Suppressor macrophage (primary cell): ENCODE measurements around the gene DDX11.
A peak's percentile ranks its signal among the peaks of the same experiment; 100 is the strongest.
"Not testable (repeated sequence)": the region's sequence is repeated elsewhere in the genome, so short reads cannot be mapped to it uniquely, and the experiment has no call there.

Experiments used
- DNase-seq, 4 experiments: peaks; one replicate each; pipeline ENCODE4 v3.0.0-alpha.2; 2020 to 2022
- total RNA-seq, 17 experiments: gene quantifications; one replicate each; lab custom pipeline; 2026; ENCODE audit warnings: mixed read lengths in 6 of 17, inconsistent platforms in 3 of 17; lab: John Stamatoyannopoulos, UW

Gene DDX11
- 3.6 to 32.1 (median 13.7) reads per million in 17 experiments for total RNA-seq

DNA sequence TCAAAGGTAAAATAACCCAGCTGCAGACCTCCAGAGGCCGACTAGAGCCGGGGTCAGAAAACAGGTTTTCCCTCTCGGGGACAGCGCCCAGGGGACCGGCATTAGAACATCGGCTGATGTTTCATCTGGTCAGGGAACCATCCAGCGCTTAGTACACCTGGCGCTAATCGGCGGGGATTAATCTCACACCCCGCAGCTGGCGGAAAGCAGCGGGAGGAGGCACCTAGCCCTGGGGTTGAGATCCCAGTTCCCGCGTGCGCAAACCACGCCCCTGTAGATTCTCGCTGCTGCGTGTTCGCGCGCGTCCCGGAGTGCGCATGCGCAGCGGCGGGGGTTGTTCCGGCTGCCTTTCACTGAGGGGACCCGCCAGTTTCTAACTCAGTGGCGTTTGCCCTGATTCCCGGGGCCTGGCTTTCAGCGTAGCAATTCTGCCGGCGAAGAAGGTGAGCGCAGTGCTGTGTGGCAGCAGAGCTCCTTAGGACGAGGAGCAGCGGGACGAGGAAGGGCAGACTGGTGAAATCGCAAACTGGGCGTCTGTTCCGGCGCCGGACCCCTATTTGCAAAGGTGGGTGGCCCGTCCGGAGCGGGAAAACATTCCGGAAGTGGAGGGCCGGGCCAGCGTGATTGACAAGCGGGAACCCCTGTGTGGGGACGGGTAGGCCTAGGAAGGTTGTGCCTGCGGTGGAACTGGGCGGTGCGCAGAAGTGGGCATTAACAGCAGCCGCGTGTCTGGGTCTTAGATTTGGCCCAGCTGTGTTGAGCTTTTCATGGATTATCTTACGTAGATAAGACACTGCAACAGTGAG, at the start of gene DDX11:
TSS of gene DDX11 (plus strand) at position 334 of the 806 bp plus-strand sequence. CDS start 4,534 bp downstream, outside the sequence.
- peak; percentile 89 to 94 (median 90) for DNase-seq

DNA sequence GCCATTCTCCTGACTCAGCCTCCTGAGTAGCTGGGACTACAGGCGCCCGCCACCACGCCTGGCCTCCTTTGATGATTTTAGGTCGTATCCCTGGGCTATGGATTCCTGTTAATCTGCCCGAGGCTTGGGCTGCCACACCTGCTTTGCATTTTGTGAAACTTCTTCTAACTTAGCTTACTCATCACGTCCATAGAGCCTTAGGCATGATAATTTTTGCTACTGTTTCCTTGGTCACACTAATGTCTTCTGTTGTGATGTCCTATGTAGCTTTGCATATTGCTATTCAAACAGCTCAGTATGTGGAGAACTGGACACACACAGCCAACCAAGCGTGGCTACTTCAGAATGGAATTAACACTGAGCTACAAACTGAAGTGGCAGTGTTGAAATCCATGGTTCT, 47.5 kb upstream of the DDX11 start:
- no peak for DNase-seq

DNA sequence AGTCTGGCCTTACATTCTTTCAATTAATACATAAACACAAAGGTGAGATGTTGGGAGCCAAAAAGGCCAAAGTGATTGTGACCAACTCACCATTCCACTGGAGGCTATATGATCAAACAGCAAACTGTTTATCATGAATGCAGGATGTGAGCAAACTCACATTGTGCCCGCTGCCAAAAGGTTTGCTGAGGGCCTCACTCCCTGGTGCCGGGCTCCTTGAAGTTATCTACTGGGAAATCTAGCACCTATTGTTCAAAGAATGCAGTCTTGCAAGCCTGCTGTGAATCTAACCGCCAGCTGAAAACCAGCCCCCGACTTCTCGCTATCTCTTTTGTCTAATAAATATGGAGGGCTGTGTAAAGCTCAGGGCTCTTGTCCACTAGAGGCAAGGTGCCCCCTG, 46.7 kb upstream of the DDX11 start:
- not testable (repeated sequence) for DNase-seq

DNA sequence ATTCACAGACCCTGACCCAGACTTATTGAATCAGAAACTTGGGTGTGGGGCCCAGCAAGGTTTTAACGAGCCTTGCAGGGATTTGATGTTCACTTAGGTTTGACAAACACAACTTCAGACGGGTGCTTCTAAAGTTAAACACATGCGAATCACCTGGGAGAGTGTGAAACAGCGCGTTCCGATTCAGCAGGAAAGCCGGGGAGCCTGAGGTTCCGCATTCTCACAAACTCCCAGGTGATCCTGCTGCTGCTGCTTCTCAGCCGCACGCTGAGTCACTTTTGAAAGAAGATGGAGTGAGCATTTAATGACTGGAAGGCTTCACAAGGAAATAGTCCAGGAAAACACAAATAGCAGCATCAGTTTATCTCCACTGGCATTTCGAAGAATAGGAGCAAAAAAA, 44.2 kb upstream of the DDX11 start:
- DNase-seq, result no peak

DNA sequence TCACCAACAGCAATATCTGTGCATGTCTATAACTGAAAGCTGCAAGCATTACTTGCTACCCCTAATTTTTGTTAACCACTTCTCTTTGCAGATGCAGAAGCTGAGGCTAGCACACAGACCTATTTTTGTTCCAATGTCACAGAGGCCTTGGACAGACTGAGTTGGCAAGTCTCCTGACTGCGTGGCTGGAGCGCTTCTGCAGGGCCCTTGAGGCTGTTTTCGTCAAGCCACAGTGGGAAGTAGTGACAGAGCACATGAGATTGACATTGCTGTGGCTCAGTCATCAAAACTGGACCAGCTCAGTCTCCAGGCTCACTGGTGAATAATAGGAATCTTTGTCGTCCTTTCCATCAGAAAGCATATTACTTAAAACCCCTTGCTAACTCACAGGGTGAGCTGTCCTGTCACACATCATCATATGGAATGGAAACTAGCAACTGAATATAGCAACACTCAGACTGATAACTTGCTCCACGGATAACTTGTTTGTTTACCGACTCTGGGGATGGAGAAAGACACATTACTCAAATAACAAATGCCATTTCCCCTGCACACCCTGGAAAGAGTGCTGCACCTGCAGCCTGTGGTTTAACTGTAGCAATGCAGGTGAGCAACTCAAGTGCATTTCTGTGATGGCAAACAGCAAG, 43.6 kb upstream of the DDX11 start:
- peak; percentile 51 to 73 (median 66) for DNase-seq

DNA sequence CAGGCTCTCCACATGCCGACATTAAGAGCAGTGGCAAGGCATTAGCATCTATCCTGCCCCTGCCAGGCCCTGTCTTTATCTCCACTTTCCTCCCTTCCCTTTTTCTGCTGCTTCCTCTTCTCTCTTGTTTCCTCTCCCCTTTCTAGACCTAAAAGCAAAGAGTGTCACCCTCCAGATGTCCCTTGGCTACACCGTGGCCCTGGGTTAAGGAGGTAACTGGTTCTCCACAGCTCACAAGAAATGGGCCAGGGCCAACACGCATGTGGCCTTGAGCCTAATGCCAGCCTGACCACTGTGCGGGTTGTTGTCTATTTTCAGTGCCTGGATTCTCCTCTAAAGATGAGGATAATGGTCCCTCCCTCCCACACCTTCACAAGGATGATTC, 41.7 kb upstream of the DDX11 start:
- no peak for DNase-seq

DNA sequence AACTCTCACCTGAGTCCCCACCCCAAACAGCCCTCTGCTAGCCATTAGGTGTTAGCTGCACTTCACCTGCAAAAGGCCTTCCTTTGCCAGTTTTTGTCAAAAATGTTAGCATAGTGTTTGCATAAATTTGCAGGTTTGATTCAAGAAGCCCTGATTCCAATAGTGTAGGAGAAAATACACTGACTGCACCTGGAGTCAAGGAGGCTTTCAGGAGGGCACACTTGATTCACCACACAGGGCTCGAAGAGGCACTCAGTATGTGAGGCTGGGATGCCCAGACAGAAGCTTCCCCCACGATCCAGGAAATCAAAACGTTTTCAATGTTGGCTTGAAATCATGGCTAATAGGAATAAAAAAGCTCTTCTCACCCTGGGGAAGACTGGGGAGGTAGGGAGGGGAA, 40.5 kb upstream of the DDX11 start:
- DNase-seq, result no peak

DNA sequence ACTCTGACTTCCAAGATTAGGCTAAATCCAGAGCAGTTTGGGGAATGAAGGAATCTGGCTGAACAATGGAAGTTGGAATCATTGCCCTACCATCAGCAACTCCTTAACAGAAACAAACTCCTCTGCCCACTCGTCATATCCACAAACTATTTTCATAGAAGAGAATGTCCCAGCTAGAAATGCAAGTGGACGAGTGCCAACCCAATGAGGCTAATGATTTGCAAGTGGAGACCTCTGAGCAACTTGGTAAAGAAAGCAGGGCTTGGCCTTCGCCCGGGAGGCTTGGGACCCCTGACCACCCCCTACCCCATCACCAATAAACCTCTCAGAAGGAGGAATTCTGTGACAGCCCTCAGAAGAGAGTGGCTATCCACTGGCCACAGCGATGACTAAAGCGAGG, 40.0 kb upstream of the DDX11 start:
- no peak for DNase-seq

DNA sequence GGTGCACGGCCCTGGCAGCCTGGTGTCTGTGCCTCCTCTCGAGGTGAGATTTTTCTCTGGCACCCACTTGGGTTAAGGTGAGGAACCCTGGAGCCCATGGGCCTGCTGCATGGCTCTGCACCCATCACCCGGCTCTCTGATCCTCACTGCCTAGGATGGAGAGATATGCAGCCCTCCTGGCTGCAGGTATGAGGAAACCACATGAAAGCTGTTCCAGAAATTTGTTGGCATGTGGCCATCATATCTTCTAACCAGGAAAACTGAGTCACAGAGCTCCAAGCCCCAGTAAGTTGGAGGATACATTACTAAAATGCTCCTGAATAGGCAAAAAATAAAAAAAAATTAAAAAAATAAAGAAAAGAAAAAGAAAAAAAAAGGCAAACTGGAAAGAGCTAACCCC, 39.3 kb upstream of the DDX11 start:
- DNase-seq, result no peak

DNA sequence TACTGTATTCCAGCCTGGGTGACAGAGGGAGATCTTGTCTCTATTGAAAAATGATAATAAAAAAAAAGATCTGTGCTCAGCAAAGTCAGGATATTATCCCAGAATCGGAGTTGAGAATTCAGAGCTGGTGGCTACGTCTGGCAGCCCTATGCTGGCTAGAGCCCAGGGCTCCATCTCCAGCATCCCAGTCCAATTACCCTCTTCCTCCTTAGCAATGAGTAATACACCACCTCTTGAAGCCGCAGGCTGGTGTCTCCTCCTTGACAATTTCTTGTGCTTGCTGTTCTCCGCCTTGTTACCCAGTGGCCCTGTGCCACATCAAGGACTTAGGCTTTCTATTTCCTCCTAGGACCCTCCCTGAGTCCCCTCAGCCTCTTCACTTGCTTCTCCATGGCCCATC, 38.4 kb upstream of the DDX11 start:
- DNase-seq, result no peak

DNA sequence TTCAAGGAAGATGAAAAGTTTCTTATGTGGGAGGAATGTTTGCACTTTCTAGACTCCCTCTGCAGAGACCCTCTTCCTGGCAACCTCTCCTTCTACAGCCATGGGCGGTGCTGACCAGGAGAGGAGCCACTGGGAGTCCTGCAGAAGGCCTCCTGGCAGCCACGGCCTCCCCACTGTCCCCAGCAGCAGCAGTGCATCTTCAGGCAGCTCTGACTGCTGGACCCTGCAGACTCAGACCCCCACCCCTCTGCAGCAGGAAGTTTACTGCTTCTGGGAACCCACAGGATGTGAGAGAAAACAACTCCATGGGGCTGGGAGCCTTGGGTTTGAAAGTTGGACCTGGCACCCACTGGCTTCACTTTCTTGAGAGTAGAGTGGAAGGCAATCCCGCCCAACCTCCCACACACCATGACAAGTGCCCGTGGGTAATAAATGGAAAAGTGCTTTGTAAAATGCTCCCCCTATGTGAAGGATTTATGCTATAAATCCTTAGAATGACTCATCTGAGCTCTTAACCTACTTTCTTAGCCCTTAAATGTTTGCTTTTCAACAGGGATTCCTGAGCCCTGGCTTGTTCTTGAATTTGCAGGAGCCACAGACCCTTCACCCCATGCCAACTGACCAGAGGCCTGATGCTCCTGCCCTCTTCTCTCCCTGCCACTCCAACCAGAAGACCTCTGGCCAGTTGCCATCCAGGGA, 37.5 kb upstream of the DDX11 start:
- no peak for DNase-seq

DNA sequence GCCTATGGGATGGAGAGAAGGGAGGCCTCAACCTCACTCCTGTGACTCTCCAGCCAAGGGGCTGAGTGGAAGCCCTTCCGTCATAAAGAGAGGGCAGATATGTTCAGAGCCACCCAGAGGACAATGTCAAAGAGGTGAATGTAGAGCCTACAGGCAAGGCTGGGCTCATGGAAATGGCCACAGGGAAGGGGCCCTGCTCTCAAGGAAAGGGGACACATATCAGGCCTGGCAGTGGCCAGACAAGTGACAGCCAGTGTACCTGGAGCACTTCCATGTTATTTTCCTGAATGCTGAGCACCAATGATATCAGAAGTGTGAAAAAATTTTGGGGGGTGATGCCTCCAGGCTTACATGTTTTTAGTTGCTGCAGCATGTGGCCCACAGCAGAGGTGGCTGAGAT, 36.6 kb upstream of the DDX11 start:
- no peak for DNase-seq

DNA sequence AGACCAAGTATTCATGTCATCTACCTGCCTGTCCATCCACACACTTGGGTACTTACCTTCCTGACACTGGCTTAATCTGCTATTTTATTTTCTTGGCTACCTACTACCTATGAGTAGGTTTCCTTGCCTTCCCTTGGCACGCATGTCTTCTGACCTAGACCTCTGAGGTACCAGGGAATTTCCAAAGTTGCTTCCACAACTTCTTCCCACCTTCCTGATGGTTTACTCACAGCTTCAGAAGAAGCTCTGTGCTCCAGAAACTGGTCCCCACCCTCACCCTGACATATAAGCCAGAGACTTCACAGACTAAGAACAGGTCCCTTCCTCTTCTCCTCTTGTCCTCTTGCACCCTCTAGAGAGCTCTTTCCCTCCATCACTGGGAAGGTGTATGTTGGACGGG, 35.7 kb upstream of the DDX11 start:
- no peak for DNase-seq

DNA sequence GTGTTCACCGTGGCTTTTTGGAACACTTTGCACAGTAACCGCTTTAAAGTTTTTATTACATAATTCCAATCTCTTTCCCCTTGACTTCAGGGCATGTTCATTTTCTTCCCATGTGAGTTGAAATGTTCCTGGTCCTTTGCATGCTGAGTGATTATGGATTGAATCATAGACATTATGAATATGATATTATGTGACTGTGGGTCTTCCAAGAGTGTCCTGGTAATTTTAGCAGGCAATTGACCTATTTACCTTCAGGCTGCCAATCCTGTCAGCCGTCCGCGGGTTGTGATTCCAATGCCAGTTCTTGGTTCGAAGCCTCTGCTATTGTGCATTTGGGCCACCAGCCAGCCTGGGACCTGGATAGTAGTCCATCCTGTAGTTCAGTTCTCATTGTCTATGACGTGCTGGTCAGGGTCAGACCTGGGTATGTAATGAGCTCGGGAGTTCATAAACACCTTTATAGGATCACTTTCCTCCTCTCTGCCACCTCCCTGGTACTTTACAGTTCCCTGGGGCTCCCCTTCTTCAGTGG, 32.6 kb upstream of the DDX11 start:
- no peak for DNase-seq

DNA sequence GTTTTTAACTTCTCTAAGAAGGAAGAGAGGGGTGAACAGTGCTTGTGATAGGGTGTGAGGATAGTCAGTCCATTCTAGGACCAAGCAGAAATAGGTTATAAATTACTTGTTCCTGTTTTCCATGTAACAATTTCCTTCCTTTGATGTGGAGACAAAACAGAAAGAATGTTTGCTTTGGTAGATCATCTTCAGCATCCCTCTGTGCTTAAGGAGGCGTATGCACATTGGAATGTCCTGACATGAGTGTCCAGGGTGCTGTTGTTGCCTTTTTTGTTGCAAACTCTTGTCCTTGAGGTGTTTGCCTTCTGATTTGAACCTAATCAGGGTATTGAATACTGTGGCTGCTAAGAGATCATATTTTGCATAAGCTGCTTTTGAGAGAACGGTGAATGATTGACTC, 23.5 kb upstream of the DDX11 start:
- not testable (repeated sequence) for DNase-seq

DNA sequence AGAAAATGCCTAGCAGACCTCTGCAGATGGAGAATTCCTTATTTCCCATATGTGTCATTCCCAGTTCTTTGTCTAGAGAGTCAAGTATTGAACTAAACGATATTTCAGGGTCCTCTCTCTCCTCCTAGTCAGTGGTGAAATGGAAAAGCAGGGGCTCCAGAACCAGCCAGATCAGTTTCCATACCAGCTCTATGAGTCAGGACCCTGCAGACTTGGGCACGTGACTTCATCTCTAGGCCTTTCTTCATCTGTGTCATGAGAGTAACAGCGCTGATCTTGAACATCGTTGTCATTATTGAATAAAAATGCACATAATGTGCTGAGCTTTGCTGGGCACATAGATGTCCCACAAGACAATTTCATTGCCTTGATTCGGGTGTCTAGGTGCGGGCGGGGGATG, 23.1 kb upstream of the DDX11 start:
- DNase-seq, result not testable (repeated sequence)

DNA sequence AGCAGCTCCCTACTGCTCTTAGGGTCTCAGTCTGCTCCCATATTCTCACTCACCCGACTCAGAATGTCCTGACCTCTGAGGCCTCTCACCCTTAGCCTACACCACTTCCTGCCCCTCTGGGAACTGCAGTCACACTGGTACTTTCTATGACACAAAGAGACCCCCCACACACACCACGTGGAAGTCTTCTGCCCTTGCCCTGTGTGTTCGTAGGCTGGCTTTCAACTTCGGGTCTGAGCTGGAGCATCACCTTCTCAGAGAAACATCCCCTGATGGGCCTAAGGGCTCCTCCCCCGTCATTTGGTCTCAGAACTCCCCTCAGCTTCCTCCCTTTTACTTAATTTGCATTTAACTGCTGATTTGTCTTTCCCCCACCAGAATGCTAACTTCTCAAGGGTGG, 22.0 kb upstream of the DDX11 start:
- peak in 3 of 4 experiments; percentile 8 to 20 (median 13) for DNase-seq

DNA sequence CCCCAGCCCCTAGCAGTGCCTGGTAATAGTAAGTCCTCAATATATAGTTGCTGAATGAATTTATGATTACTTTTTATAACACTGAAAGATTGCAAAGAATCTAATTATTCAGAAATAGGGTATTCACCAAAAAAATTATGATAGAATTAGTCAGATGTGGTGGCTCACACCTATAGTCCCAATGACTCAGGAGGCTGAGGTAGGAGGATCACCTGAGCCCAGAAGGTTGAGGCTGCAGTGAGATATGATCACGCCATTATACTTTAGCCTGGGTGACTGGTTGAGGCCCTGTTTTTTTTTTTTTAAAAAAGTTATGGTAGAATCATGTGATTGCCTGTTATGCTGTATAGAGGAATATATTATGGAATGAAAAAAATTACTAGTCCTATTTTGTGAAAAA, 21.5 kb upstream of the DDX11 start:
- not testable (repeated sequence) for DNase-seq

DNA sequence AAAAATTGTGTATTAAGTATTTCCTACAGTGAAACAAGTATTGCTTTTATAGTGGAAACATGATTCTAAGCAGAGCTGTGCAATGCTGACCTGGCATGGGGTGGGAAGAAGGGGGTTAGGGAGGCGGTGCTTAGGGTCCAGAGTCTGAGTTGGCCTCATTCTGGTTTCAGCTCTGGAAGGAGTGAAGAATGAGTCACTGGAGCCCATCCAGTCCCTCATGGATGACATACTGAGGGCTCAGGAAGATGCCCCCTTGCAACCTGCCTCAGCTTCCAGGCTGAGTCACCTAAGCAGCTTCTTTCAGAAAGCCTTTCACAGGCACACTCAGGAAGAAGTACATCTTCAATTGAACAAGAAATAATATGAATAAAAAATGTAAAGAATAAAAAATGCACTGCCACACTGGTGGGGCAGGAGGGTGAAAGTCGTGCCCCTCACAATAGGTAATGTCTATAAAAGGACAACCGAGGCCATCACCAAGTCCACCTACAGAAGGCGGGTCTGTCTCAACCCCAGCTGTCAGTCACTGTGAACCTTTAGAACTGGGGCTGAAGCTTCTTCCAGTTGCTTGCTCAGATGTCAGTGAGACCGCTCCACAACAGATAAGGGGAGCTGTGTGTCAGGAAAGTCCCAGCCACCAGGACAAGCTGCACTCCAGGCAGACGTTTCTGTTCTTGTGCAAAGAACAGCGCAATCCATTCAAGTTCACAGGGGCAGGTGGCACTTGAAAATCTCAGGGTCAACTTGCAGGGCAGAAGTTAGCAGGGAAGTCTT, 20.8 kb upstream of the DDX11 start:
- DNase-seq, result not testable (repeated sequence)

DNA sequence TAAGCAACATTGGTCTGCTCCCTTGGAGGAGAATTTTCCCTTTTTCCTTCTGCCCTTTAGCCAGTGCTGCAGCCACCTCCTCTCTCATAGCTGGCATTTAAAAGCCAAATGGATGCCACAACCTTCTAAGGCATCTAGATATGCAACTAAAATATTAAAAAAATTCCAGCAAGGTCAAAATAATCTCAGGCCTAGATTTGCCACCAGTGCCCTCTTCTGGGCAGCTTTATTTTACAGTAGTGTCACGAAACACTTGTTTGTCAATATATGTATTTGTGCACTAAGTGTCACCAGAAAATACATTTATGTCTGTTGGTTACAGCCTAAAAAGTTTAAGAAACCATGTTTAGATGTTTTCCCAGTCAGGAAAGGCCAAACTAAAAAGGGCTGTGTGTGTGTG, 19.7 kb upstream of the DDX11 start:
- DNase-seq, result peak in 3 of 4 experiments; percentile 6 to 12 (median 9)

DNA sequence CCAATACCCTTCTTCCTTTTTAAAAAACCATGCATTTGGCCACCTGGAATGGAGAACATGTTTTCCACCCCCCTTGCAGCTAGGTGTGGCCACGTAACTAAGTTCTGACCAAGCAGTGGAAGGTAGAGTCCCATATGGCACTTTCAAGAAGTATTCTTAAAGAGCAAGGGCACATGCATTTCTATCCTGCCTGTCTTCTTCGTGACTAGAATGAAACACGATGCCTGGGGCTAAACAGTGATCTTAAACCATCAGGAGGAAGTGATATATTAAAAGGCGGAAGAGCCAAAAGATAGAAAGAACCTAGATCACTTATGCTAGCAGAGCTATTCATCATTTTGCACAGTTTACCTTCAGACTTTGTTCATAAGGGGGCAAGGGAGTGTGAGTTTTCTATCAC, 16.0 kb upstream of the DDX11 start:
- no peak for DNase-seq

DNA sequence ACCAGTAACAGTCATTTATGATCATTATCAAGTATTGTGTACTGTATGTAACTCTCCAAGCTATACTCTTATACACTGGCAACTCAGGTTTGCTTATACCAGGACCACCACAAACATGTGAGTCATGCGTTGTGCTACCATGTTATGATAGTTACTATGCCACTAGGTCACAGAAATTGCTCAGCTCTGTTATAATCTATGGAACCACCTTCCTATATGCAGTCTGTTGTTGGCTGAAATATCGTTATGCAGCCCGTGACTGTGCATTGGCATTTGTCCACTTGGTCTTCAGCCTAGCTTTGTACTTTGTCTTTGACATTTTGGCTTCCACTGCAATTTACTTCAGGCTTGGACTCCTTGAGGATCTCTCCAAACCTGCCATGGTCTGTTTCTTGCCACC, 7.5 kb upstream of the DDX11 start:
- not testable (repeated sequence) for DNase-seq
